ENCODE data around the gene SPDEF.

The SPDEF gene

GRCh38 chr6:34543421-34543820 lies 12.7 kb downstream of the SPDEF start:
- DNase-seq: no peak

- DNase-seq: no peak
Observed at GRCh38 chr6:34540841-34541240, 15.3 kb downstream of the SPDEF start.

GRCh38 chr6:34540222-34540621 lies 15.9 kb downstream of the SPDEF start:
- no peak for DNase-seq

GRCh38 chr6:34539181-34539580 lies 16.9 kb downstream of the SPDEF start:
- no peak for DNase-seq

- DNase-seq: no peak
Observed at GRCh38 chr6:34538581-34538980, 17.5 kb downstream of the SPDEF start.

GRCh38 chr6:34537922-34538550 lies 18.1 kb downstream of the SPDEF start:
- DNase-seq: no peak

- no peak for DNase-seq
Observed at GRCh38 chr6:34536959-34537848, 18.9 kb downstream of the SPDEF start.

- DNase-seq: no peak
Observed at GRCh38 chr6:34536251-34536958, 19.7 kb downstream of the SPDEF start.

- DNase-seq: no peak
Observed at GRCh38 chr6:34535646-34536045, 20.5 kb downstream of the SPDEF start.

- DNase-seq: no peak
Observed at GRCh38 chr6:34535199-34535598, 20.9 kb downstream of the SPDEF start.

- no peak for DNase-seq
Observed at GRCh38 chr6:34534656-34535055, 21.5 kb downstream of the SPDEF start.

- no peak for DNase-seq
Observed at GRCh38 chr6:34534146-34534545, 22.0 kb downstream of the SPDEF start.

GRCh38 chr6:34532230-34532629 lies 23.9 kb downstream of the SPDEF start:
- DNase-seq: no peak

GRCh38 chr6:34531580-34532201 lies 24.4 kb downstream of the SPDEF start:
- no peak for DNase-seq

- no peak for DNase-seq
Observed at GRCh38 chr6:34530753-34531365, 25.3 kb downstream of the SPDEF start.

GRCh38 chr6:34529665-34530327 lies 26.3 kb downstream of the SPDEF start:
- DNase-seq: no peak

- DNase-seq: no peak
Observed at GRCh38 chr6:34528996-34529664, 27.0 kb downstream of the SPDEF start.

GRCh38 chr6:34527751-34528670 lies 28.1 kb downstream of the SPDEF start:
- no peak for DNase-seq

- DNase-seq: peak; percentile 90 to 91
Observed at GRCh38 chr6:34526992-34527728, 29.0 kb downstream of the SPDEF start.

All from AML-193 (cell line).